Upper lobe of right lung (tissue), 1 donor: ENCODE measurements around the gene PARD3. TPM values are rescaled to one million over a fixed set of nuclear protein-coding genes. Genes with fewer than 3 reads are reported as not detected.
A peak's percentile ranks its signal among the peaks of the same experiment; 100 is the strongest.

ENCODE experiments used
- ATAC-seq: fragments of 200-7000 bp; cut with Tn5 transposase; one replicate; pipeline ENCODE4 v1.9.1; 2020; ENCODE audit warnings: mild to moderate bottlenecking, moderate library complexity
- DNase-seq: peaks from one replicate; pipeline ENCODE4 v3.0.0-alpha.2; 2020
- H3K27ac ChIP-seq: fragments of 200-600 bp; one replicate; pipeline ENCODE4 v1.8.0; 2022
- H3K27me3 ChIP-seq: fragments of 200-600 bp; one replicate; pipeline ENCODE4 v1.8.0; 2022; ENCODE audit warnings: mild to moderate bottlenecking
- H3K36me3 ChIP-seq: fragments of 200-600 bp; one replicate; pipeline ENCODE4 v1.8.0; 2022
- H3K4me1 ChIP-seq: fragments of 200-600 bp; one replicate; pipeline ENCODE4 v1.8.0; 2022
- H3K4me3 ChIP-seq: fragments of 200-600 bp; one replicate; pipeline ENCODE4 v1.8.0; 2022; ENCODE audit warnings: mild to moderate bottlenecking
- H3K9me3 ChIP-seq: fragments of 200-600 bp; one replicate; pipeline ENCODE4 v1.8.0; 2022
- intact Hi-C: fragments of 100-400 bp; cut with DNase I; formaldehyde crosslinking; loops from one replicate; pipeline ENCODE4 v1.11.0; 2022
- total RNA-seq: library from RNA; stranded (reverse); fragmentation: NEBNext Ultra II Directional; extraction: Animal tissue kit (Norgen Biotek cat#: 25700); gene quantifications from one replicate; pipeline ENCODE4 v1.2.1, GENCODE V29; 2021
- TF ChIP-seq, protein P1 (sequence below): fragments of 200-600 bp; IDR thresholded peaks from one replicate; pipeline ENCODE4 v1.8.0; 2022; ENCODE audit warnings: antibody characterized with exemption
- donor health status: DM: no; HTN: yes; CAD: no; lungs with severe emphysema.

Gene PARD3
- total RNA-seq, 1 donor from 2014 or later = 38.5 TPM

DNA sequence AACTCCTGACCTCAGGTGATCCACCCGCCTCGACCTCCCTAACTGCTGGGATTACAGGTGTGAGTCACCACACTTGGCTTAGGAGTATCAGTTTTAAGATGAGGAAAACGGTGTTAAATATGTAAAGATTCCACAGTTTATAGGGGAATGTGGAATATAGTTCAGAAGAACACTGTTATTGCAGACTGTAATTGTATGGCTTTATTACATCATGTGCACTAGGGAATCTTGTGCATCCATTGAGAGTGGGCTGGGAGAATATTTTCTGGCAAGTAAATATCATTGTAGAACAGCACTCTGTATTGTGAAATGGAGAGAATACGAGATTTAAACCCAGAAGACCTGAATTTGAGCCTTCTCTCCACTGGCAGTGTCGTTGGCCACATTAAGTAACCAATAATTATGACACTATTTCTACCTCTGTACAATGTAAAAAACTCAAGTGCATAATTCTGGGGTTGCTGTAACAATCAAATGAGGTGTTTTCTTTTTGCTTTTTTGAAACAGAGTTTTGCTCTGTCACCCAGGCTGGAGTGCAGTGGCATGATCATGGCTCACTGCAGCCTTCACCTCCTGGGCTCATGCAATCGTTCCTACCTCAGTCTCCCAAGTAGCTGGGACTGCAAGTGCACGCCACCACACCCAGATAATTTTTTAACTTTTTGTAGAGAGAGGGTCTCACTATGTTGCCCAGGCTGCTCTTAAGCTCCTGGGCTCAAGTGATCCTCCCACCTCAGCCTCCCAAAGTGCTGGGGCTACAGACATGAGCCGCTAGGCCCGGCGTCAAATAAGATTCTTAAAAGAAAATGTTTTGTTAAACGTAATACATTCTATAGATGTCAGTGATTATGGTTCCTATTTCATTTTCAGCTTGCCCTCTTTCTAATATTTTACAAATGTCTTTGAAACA is 12.0 kb upstream of the PARD3 start:
- Histone ChIP-seq H3K36me3 (no peaks in the 10 kb centered on the region), H3K27ac (no peak overlapping the region), H3K27me3 (no peaks in the 10 kb centered on the region), H3K9me3 (no peaks in the 10 kb centered on the region), H3K4me3 (no peak overlapping the region), H3K4me1 (no peaks in the 10 kb centered on the region)
- ATAC-seq (no peak), DNase-seq (no peak)
- TF ChIP-seq, protein P1, sequence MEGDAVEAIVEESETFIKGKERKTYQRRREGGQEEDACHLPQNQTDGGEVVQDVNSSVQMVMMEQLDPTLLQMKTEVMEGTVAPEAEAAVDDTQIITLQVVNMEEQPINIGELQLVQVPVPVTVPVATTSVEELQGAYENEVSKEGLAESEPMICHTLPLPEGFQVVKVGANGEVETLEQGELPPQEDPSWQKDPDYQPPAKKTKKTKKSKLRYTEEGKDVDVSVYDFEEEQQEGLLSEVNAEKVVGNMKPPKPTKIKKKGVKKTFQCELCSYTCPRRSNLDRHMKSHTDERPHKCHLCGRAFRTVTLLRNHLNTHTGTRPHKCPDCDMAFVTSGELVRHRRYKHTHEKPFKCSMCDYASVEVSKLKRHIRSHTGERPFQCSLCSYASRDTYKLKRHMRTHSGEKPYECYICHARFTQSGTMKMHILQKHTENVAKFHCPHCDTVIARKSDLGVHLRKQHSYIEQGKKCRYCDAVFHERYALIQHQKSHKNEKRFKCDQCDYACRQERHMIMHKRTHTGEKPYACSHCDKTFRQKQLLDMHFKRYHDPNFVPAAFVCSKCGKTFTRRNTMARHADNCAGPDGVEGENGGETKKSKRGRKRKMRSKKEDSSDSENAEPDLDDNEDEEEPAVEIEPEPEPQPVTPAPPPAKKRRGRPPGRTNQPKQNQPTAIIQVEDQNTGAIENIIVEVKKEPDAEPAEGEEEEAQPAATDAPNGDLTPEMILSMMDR = no peak
- intact Hi-C loops = no loop called here

DNA sequence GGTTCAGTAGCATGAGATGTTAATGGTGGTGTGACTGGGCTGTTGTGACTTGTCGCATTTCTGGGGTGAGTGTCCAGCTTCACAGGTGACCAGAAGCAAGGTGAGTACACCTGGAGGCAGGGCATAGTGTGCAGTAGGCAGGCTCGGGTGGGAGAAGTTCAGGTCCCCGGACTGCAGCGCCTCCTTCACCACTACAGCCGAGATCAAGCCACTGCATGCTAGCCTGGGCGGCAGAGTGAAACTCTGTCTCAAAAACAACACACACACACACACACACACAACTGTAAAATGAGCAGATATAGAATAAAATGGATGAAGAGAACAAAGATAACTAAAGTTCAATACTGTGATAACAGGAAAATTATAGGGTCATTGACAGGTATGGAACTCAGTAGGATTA is 11.1 kb upstream of the PARD3 start:
- Histone ChIP-seq H3K36me3 (no peaks in the 10 kb centered on the region), H3K27me3 (no peaks in the 10 kb centered on the region), H3K4me1 (no peaks in the 10 kb centered on the region), H3K4me3 (no peak overlapping the region), H3K27ac (no peak overlapping the region), H3K9me3 (no peaks in the 10 kb centered on the region)
- ATAC-seq (no peak), DNase-seq (no peak)
- TF ChIP-seq, protein P1 = no peak
- intact Hi-C loops = no loop called here

DNA sequence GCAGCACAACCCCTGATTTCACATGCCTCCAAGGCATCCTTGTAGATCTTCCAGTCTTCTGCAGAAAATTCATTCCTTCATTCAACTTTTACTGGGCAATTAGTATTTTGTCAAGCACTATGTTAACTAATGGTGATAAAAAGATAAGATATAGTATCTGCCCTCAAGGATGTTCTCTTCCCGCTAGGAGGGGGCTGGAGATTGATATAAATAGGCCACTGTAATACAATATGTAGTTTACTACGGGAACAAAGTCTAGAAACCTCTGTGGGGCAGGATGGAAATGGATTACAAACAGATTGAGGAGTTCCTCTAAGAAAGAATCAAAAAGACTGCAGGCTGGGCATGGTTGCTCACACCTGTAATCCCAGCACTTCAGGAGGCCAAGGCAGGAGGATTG is 10.3 kb upstream of the PARD3 start:
- Histone ChIP-seq H3K9me3 (no peaks in the 10 kb centered on the region), H3K4me1 (no peaks in the 10 kb centered on the region), H3K4me3 (no peak overlapping the region), H3K27me3 (no peaks in the 10 kb centered on the region), H3K27ac (no peak overlapping the region), H3K36me3 (no peaks in the 10 kb centered on the region)
- ATAC-seq (no peak), DNase-seq (no peak)
- TF ChIP-seq, protein P1 = no peak
- intact Hi-C loops = no loop called here

- TF ChIP-seq, protein P1 = peak; percentile 11
- intact Hi-C loops = no loop called here
- Histone ChIP-seq H3K9me3 (no peaks in the 10 kb centered on the region), H3K27me3 (no peaks in the 10 kb centered on the region), H3K4me1 (no peaks in the 10 kb centered on the region), H3K36me3 (no peaks in the 10 kb centered on the region), H3K4me3 (no peak overlapping the region), H3K27ac (no peak overlapping the region)
- DNase-seq (no peak), ATAC-seq (peak; percentile 59)
Measured at GRCh38 chr10:34824870-34825269, 9.8 kb upstream of the PARD3 start.

- TF ChIP-seq, protein P1 = no peak
- DNase-seq = no peak
- H3K9me3 ChIP-seq = no peaks in the 10 kb centered on the region
- no peaks in the 10 kb centered on the region for H3K27me3 ChIP-seq
- no peak overlapping the region for H3K27ac ChIP-seq
- intact Hi-C loops = no loop called here
- no peaks in the 10 kb centered on the region for H3K36me3 ChIP-seq
- no peaks in the 10 kb centered on the region for H3K4me1 ChIP-seq
- ATAC-seq = no peak
- no peak overlapping the region for H3K4me3 ChIP-seq
Measured at GRCh38 chr10:34821587-34822585, 6.8 kb upstream of the PARD3 start.
